Activated T-cell treated with anti-CD3 and anti-CD28 coated beads for 24 hours (primary cell): ENCODE data around the gene COL6A1.

ENCODE experiments used
- DNase-seq: peaks from one replicate; pipeline ENCODE4 v3.0.0-alpha.2; 2020; ENCODE audit warnings: low read depth

COL6A1 gene

DNA sequence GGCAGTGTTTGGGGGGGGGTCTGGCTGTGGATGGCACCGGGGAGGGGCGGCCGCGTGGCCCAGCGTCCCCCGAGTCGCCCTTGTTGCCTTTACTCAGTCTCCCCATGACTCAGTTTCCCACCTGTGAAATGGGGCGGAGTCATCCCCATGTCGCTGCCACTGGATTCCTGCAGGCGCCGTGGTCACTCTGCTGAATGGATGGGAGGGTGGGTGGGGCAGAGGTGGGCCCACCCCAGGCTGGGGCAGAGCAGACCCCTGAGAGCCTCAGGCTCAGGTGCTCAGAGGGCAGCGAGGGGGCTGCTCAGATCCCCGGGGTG lies 2.0 kb downstream of the COL6A1 start:
- DNase-seq, result no peak

DNA sequence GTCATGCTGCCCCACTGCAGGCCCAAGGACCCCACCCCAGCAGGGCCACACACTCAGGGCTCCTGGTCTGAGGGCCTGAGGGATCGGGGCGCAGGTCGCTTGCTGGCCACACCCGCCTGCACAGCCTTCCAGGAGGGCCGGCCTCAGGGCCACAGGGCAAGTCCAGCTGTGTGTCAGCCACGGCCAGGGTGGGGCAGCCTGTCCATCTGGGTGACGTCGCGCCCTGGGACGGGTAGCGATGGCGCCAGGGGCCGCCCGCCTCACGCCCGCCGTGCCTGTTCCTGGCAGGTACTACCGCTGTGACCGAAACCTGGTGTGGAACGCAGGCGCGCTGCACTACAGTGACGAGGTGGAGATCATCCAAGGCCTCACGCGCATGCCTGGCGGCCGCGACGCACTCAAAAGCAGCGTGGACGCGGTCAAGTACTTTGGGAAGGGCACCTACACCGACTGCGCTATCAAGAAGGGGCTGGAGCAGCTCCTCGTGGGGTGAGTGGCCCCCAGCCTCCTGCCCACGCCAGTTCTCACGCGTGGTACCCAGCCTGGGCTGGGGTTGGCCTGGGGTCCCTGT lies 2.5 kb downstream of the COL6A1 start:
- DNase-seq, result no peak

DNA sequence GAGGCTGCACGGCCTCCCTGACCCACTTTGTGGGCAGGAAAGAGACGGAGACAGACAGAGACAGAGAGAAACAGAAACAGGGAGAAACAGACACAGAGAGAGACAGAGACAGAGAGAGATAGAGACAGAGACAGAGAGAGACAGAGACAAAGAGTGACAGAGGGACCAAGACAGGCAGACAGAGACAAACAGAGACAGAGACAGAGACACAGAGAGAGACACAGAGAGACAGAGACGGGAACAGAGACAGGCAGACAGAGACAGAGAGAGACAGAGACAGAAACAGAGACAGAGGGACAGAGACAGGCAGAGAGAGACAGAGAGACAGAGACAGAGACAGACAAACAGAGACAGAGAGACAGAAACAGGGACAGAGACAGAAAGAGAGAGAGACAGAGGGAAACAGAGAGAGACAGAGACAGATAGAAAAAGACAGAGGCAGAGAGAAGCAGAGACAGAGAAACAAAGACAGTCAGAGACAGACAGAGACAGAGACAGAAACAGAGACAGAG lies 3.1 kb downstream of the COL6A1 start:
- no peak for DNase-seq

DNA sequence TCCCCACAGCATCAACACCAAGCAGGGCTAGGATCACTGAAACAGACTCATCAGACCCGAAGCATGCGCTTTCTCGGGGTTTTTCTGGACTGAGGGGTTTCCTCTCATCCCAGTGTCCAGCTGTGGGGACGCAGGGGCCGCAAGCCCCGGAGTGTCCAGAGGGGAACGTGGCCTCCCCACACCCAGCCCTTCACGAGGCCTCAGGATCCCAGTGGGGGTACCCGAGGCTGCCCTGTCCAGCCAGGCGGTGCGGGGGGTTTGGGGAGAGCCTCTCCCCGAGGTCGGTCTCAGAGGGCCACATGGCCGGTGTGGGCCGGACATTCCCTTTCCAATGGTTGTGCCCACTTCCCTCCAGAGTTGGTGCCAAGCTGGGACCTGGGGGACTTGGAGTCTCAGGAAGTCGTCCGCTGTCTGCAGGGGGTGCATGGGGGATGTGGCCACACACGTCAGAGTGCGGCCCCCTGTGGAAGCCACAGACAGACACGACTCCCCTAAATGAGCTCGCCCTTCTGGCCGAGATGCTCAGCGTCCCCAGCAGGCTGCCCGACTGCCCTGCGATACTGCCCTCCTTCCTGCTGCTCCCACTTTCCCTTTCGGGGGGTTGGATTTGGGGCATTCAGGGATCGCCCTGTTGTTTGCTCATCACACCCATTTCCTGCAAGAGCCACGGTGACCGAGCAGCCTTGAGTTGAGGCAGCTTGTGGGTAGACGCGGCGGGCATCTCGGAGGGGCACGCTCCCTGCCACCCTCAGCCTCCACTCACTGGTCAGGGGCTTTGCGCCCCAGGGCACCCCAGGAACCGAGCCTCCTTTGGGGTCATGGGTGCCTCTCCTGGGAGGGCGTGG lies 4.1 kb downstream of the COL6A1 start:
- no peak for DNase-seq

DNA sequence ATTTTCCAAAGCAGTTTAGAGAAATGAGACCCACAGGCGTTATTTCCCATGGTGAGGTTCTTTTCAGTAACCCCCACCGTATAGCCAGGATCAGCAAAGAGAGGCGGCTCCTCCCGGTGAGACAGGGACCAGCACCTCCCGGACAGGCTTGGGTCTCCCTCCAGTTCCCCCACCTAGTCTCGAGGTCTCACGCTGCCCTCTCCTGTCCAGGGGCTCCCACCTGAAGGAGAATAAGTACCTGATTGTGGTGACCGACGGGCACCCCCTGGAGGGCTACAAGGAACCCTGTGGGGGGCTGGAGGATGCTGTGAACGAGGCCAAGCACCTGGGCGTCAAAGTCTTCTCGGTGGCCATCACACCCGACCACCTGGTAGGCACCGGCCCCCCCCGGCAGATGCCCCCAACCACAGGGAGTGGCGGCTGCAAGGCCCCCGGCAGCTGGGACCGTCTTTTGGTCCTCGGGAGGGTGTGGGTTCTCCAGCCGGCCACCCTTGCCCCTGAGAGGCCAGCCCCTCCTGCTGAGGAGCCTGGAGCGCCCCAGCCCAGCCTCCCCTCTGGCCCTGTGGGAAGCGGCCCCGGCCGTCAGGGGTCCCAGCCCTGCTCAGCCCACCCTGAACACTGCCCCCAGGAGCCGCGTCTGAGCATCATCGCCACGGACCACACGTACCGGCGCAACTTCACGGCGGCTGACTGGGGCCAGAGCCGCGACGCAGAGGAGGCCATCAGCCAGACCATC lies 4.9 kb downstream of the COL6A1 start:
- DNase-seq, result no peak

DNA sequence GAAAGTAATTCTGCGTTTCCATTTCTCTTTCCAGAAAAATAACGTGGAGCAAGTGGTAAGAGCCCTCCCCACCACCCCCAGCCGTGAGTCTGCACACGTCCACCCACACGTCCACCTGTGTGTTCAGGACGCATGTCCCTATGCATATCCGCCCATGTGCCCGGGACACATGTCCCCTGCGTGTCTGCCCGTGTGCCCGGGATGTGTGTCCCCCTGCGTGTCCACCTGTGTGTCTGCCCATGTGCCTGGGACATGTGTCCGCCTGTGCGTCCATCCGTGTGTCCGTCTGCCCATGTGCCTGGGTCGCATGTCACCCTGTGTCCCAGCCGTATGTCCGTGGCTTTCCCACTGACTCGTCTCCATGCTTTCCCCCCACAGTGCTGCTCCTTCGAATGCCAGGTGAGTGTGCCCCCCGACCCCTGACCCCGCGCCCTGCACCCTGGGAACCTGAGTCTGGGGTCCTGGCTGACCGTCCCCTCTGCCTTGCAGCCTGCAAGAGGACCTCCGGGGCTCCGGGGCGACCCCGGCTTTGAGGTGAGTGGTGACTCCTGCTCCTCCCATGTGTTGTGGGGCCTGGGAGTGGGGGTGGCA lies 5.6 kb downstream of the COL6A1 start:
- no peak for DNase-seq

DNA sequence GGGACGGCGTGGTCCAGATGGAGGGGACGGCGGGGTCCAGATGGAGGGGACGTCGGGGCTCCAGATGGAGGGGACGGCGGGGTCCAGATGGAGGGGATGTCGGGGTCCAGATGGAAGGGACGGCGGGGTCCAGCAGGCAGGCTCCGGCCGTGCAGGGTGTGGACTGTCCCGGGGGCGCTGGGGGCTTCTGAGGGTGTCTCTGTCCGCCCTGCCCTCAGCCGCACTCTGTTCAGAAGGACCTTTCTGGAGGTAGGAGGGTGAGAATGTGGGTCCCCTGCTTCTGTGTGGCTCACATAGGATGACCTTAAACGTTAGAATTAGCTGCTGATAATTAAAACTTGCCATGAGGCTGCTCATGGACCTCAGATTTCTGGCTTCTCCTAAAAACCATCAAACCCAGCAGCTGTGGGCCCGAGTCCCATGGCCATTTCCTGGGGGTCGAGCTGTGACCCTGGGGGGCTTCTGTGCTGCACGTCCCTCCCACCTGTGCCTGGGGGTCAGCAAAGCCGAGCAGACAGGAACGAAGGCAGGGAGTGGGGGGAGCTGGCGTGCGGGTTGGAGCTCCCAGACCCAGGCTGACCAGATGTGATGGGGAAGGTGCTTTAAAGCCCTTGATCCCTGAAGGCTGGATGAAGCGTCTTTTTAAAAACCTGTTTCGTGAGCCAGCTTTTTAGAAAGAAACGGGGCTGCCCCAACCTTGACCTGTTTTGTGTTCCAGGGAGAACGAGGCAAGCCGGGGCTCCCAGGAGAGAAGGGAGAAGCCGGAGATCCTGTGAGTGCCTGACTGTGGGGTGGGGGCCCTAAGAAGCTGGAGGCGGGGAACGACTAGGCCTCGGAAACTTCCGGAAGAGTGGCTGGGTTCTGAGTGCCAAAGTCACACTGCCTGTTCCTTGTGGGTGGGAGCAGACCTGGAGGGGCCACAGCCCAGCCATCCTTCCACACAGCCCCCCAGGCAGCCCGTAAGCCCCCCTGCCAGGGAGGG lies 7.1 kb downstream of the COL6A1 start:
- DNase-seq, result no peak

DNA sequence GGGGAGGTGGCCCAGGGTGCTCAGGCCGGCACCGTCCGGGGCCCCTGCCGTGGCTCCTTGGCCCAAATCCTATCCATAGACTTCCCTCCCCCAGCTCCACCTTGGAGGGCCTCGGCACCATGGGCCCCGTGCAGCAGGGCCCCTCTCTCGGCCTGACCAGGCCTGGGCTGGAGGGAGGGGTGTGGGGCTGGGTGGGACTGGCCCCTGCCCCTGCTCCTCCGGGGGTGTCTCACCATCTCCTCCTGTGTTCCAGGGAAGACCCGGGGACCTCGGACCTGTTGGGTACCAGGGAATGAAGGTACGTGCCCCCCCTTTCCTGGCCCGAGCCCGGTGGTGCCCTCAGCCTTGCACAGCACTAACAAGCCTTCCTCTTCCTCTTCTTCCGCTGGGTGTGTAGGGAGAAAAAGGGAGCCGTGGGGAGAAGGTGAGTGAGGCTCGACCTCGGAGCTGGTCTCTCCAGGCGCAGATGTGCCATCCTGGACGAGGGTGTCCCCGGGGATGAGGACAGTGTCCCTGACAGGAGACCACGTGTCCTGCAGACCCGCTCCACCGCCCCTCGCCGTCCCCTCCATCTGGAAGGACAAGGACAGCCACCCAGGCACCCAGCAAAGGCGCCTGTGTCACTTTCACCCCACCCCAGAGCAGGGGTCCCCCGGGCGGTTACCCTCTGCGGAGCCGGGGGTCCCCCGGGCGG lies 7.9 kb downstream of the COL6A1 start:
- DNase-seq, result no peak

DNA sequence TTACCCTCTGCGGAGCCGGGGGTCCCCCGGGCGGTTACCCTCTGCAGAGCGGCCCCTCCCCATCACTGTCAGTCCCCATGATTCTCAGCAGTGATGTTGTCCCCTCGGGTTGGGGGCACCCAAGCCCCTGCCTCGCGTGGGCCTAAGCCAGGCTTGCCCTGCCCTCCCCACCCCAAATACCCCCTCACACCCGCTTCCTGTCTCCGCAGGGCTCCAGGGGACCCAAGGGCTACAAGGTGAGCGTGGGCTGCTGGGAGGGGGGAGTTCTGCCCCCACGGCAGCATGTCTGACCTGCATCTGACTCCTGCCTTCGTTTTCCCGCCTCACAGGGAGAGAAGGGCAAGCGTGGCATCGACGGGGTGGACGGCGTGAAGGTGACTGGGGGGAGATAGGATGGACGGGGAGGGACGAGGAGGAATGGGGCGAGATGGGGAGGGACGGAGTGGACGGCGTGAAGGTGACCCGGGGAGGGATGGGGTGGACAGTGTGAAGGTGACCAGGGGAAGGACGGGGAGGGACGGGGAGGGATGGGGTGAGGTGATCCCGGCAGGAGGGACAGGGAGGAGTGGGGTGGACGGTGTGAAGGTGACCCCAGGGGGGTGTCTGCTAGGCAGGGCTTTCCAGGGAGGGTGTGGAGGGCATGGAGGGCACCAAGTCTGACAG lies 8.6 kb downstream of the COL6A1 start:
- no peak for DNase-seq

DNA sequence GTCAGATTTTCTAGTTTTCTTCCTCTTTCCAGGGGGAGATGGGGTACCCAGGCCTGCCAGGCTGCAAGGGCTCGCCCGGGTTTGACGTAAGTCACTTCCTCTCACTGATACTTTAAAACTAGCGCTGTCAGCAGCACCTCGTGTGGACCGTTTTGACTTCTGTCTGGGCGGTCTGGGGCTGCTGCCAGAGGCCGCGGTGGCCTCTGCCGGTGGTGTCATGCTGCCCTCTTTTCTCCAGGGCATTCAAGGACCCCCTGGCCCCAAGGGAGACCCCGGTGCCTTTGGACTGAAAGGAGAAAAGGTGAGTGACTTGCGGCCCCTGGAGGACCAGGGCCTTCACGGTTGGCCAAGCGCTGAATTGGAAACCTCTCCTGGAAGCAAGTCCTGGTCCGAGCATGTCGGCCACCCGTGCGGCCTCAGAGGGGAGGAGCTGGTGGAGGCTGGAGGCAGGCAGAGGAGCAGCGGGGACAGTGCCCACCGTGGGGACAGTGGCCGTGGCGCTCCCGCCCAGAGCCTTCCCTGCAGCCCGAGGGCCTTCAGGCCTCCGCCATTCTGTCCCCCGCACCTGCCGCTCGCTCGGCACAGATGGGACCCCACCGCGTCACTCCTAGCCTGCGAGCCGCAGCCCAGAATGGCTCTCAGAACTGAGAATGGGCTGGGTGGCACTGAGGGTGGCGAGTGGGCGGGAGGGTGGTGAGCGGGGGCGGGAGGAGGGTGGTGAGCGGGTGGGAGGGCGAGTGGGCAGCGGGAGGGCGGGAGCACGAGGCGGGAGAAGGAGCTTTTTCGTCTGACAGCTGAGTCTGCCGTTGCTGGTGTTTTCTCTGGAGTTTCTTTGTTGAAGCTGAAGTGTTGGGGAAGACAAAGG lies 9.4 kb downstream of the COL6A1 start:
- no peak for DNase-seq

DNA sequence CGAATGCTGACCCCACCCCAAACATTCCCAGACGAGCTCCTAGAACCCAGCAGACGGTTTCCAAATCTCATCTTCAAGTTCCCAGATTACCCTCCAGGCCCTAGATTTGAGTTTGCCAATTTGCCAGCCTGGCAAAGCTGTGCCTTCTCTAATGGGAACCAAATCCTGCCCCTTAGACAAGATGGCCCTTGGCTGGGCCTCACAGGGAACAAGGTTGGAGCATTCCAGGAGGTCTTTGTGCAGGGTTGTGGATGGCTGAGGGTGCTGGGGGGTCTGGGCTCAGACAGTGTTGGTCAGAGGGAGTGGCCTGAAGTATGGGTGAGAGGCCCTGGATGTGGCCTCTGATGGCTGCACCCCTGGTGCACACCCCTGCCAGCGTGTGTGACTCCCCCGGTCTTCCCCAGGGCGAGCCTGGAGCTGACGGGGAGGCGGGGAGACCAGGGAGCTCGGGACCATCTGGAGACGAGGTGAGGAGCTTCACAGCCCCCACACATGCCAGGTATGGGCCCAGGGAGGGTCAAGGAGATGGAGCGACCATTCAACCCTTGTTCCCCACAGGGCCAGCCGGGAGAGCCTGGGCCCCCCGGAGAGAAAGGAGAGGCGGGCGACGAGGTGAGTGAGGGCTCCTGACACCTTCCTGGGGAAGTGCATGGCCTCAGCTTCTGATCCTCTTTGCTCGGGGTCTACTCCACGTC lies 10.2 kb downstream of the COL6A1 start:
- no peak for DNase-seq

DNA sequence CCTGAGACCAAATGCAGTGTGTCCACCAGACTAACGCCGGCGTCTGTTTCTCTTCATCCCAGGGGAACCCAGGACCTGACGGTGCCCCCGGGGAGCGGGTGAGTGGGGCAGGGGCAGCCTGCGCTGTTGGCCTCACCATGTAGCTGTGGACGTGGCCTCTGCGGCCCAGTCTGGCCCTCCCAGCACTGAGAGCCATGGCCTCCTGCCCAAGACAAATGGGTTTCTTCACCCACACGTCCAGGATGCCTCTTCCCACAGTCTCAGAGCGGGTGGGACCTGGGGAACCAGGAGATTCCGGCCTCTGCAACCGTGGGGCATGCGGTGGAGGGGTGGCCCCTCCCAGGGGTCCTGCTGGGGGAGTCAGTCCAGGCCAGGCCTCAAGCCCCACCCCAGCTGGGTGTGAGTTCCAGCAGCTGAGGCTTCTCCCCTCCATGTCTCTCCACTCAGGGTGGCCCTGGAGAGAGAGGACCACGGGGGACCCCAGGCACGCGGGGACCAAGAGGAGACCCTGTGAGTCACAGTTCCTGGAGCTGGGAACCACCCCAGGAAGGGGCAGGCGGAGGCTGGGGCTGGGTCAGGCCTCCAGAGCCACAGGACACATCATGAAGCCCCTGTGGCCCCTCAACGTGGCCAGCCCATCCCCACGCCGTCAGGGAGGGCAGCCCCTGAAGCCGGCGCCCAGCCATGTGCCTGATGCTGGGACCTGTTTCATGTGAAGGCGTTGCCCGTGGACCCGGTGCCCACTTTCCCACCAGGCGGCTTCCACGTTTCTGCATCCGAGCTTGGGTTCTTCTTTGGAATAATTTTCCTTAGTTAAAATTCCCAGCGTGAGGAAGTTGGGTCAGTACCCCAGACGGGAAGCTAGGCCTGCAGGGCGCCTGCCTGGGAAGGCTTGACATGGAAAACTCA lies 11.0 kb downstream of the COL6A1 start:
- no peak for DNase-seq

DNA sequence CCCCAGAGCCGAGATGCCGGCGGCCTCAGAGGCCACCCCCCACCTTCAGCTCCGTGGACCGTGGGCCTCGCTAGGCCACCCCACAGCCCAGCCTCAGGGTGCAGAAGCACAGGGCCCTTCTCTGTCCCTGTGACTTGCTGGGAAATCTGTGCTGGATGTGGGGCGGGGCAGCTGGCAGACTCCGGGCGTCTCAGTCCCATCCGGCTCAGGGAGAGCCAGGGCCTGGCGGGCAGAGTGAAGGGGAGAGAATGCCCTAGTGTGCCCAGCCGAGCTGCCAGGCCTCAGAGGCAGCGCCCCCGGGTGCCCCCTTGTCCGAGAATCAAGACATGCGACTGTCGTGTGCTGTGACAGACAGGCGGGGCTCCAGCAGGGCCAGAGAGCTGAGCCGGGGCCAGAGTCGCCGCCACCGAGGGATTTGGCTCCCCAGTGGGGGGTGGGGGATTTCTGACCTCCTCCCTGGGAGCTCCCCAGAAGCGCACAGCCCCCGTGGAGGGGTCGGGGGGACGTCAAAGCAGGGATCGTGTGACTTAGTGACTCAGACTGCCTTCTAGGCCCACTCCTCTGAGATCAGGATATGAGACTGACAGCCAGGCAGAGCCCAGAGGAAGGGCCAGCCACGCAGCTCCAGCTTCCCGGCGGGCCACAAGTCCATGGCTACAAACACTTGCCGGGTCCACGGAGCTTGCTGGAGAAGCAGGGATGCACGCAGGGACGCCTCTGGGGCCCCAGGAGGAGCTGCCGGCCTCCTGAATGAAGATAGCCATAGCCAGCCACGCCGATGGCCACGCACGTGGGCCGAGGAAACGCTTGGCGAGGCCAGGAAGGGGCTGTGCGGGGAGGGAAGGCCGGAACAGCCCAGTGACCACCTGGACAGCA lies 11.9 kb downstream of the COL6A1 start:
- no peak for DNase-seq

DNA sequence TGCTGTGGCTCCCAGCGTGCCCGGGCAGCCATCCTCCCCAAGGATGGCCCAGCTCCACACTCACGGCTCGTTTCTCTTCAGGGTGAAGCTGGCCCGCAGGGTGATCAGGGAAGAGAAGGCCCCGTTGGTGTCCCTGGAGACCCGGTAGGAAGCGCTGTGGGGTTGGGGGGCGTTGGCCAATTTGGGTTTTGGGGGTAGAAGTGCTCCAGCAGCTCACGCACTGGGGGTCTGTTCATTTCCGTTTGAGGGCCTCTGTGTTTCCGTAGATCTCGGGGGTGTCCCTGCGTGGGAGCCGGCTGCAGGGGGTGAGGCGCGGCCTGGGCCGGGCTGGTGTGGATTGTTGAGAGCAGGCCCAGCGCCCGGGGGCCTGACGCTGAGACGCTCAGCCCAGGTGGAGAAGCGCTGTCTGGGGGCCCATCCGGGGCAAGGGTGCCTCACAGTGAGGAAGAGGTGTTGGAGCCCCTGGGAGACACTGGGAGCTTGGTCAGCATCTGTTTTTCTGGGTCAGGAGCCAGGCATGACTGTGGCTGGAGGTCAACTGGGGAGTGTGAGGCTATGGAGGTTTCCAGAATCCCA lies 12.6 kb downstream of the COL6A1 start:
- DNase-seq, result no peak

DNA sequence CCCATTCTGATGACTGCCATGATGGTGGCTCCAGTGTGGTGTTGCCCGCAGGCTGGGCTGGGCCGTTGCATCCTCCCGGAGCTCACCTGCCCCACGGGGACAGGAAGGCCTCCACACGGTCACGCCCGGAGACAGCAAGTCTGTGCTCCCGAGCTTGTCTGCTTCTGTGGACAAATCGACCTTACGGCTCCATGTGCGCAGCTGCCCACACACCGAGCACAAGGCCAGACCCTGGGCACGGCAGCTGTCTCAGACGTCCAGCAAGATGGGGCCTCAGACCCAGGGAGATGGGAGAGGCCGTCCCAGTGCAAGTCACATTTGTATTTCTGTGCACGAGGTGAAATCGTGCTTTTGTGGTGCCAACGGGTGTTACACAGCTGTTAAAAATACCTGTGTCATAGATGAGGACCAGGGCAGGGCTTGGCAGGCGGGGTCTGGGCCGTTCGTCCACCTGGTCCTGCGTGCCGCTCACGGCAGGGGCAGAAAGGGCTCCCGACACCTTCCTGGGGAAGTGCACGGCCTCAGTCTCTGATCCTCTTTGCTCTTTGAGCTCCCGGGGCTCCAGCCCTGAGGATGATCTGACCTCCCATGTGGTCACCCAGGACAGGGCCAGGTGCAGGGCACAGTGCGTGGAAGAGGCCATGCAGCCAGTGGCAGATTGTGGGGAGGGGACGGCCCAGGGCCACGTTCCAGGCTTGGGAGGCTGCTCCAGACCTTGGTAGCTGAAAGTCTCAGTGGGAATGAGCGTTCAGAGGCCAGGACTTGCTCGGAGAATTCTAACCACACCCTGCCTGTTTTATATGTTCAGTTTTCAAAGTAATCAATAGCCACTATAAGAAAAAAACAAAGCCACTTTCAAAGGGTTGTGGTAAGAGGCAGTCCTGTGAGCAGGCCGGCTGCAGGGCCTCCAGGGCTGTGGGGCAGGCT lies 13.5 kb downstream of the COL6A1 start:
- no peak for DNase-seq
